Vagina (tissue), 2 donors: Measurements from ENCODE around the gene MICALL2. TPM values are rescaled to one million over a fixed set of nuclear protein-coding genes. Genes with fewer than 3 reads are reported as not detected.

Experiments
- DNase-seq, 2 donors: peaks; one replicate each; pipeline ENCODE4 v3.0.0-alpha.2; 2017; ENCODE audit errors: extremely low spot score in 2 of 2
- H3K27ac ChIP-seq: fragments of 200-600 bp; sonication (generic); one replicate; pipeline ENCODE4 v1.5.1; 2019
- H3K27me3 ChIP-seq: fragments of 200-600 bp; sonication (generic); one replicate; pipeline ENCODE4 v1.5.1; 2019
- H3K36me3 ChIP-seq, 2 donors: fragments of 200-600 bp; sonication (generic); one replicate each; pipeline ENCODE4 v1.5.1; 2017 to 2019
- H3K4me1 ChIP-seq: fragments of 200-600 bp; sonication (generic); one replicate; pipeline ENCODE4 v1.5.1; 2019
- H3K4me3 ChIP-seq, 2 donors: fragments of 200-600 bp; sonication (generic); 1 replicate in 1 of 2; 2 replicates in 1 of 2; pipeline ENCODE4 v1.5.1; 2016 to 2019
- H3K9me3 ChIP-seq: fragments of 200-600 bp; sonication (generic); one replicate; pipeline ENCODE4 v1.5.1; 2019
- POLR2A ChIP-seq, 2 donors: fragments of 450-650 bp; IDR thresholded peaks; one replicate each; pipeline ENCODE4 v1.6.1; 2017; ENCODE audit warnings: antibody characterized with exemption in 2 of 2, mild to moderate bottlenecking in 2 of 2, moderate library complexity in 2 of 2
- POLR2AphosphoS5 ChIP-seq, 2 donors: sonication (generic); formaldehyde crosslinking; IDR thresholded peaks; one replicate each; pipeline ENCODE4 v1.9.0; 2017; ENCODE audit warnings: antibody characterized with exemption in 2 of 2, mild to moderate bottlenecking in 2 of 2, low read depth in 1 of 2; ENCODE audit not compliant: insufficient read depth in 1 of 2
- intact Hi-C: fragments of 100-400 bp; cut with DNase I; formaldehyde crosslinking; loops from one replicate; pipeline ENCODE4 v1.15.1; 2023
- total RNA-seq: library from RNA; depleted of rRNA; stranded (reverse); fragments of >200 nt; gene quantifications from one replicate; pipeline ENCODE4 v1.2.3, GENCODE V29; 2016
- TF ChIP-seq, protein P1 (sequence below), 3 experiments: fragments of 450-650 bp in 2 of 3; fragments of 200-600 bp in 1 of 3; sonication (generic) in 1 of 3; IDR thresholded peaks; one replicate each; pipeline ENCODE4 v1.5.1; 2017 to 2019; ENCODE audit warnings: antibody characterized with exemption in 3 of 3, mild to moderate bottlenecking in 2 of 3, moderate library complexity in 2 of 3

The MICALL2 gene
- total RNA-seq, 1 donor from 2014 or later, result 15.7 TPM

- Histone ChIP-seq H3K27me3 (no peaks in the 10 kb centered on the region), H3K27ac (no peak overlapping the region), H3K9me3 (no peaks in the 10 kb centered on the region), H3K36me3 (peaks cover 4 to 65% of the 10 kb centered on the region in 2 donors), H3K4me1 (no peaks in the 10 kb centered on the region), H3K4me3 (no peak overlapping the region)
- TF ChIP-seq, protein P1, sequence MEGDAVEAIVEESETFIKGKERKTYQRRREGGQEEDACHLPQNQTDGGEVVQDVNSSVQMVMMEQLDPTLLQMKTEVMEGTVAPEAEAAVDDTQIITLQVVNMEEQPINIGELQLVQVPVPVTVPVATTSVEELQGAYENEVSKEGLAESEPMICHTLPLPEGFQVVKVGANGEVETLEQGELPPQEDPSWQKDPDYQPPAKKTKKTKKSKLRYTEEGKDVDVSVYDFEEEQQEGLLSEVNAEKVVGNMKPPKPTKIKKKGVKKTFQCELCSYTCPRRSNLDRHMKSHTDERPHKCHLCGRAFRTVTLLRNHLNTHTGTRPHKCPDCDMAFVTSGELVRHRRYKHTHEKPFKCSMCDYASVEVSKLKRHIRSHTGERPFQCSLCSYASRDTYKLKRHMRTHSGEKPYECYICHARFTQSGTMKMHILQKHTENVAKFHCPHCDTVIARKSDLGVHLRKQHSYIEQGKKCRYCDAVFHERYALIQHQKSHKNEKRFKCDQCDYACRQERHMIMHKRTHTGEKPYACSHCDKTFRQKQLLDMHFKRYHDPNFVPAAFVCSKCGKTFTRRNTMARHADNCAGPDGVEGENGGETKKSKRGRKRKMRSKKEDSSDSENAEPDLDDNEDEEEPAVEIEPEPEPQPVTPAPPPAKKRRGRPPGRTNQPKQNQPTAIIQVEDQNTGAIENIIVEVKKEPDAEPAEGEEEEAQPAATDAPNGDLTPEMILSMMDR (IDR thresholded peaks at IDR 0.05), result no peak
- TF ChIP-seq POLR2A (IDR thresholded peaks at IDR 0.05) (no peak), POLR2AphosphoS5 (IDR thresholded peaks at IDR 0.05; ENCODE audit: insufficient read depth in 1 of 2, low read depth in 1 of 2) (no peak)
- DNase-seq, result no peak
- intact Hi-C loops, result no loop called here
These were observed 36.4 kb upstream of the MICALL2 start for GRCh38 chr7:1495564-1496242.

DNA sequence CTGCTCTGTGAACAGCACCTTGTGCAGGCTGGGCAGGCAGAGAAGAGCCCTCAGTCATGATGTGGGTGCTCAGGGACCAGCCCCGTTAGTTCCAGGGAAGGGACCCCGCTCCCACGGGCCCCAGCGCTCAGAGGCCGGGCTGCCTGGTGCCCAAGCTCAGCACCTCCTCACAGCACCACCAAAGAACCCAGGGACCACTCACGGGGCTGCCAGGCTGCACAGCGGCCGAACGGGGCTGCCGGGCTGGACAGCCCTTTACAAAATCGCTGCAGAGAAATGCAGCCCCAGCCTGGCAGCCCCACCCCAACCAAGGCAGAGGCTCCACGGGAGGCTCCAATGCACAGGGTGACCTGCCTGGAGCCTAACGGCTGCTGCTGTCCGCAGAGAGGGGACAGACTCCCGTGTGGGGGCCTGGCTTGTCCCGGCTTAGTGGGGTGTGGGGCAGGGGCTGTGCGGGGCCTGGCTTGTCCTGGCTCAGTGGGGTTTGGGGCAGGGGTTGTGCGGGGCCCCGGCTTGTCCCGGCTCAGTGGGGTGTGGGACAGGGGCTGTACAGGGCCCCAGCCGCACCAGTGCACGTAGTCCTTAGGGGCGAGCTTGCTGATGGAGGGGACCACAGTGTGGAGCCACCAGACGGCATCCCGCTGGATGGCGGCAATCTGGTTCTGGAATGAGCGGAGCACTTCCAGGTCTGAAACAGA lies 35.7 kb upstream of the MICALL2 start:
- intact Hi-C loops, result no loop called here
- Histone ChIP-seq H3K36me3 (peaks cover 4 to 63% of the 10 kb centered on the region in 2 donors), H3K27ac (no peak overlapping the region)

GRCh38 chr7:1494447-1494846 lies 35.2 kb upstream of the MICALL2 start:
- no peaks in the 10 kb centered on the region for H3K9me3 ChIP-seq
- H3K27me3 ChIP-seq, result no peaks in the 10 kb centered on the region
- H3K4me3 ChIP-seq, result no peak overlapping the region
- no peak overlapping the region for H3K27ac ChIP-seq
- intact Hi-C loops, result no loop called here
- TF ChIP-seq POLR2A (IDR thresholded peaks at IDR 0.05) (no peak), POLR2AphosphoS5 (IDR thresholded peaks at IDR 0.05; ENCODE audit: insufficient read depth in 1 of 2, low read depth in 1 of 2) (no peak)
- TF ChIP-seq, protein P1 (IDR thresholded peaks at IDR 0.05), result no peak
- no peaks in the 10 kb centered on the region for H3K4me1 ChIP-seq
- peaks cover 4 to 62% of the 10 kb centered on the region in 2 donors for H3K36me3 ChIP-seq
- no peak for DNase-seq

More for the DNA sequence above, 35.7 kb upstream of the MICALL2 start:
- Histone ChIP-seq H3K27me3 (no peaks in the 10 kb centered on the region), H3K4me3 (no peak overlapping the region), H3K4me1 (no peaks in the 10 kb centered on the region), H3K9me3 (no peaks in the 10 kb centered on the region)
- TF ChIP-seq POLR2A (IDR thresholded peaks at IDR 0.05), result no peak
- no peak for DNase-seq

GRCh38 chr7:1493571-1493970 lies 34.3 kb upstream of the MICALL2 start:
- Histone ChIP-seq H3K27me3 (no peaks in the 10 kb centered on the region), H3K9me3 (no peaks in the 10 kb centered on the region), H3K36me3 (peaks cover under 1 to 61% of the 10 kb centered on the region in 2 donors), H3K4me1 (no peaks in the 10 kb centered on the region), H3K4me3 (no peak overlapping the region), H3K27ac (no peak overlapping the region)
- no peak for DNase-seq
- intact Hi-C loops, result no loop called here
- TF ChIP-seq, protein P1 (IDR thresholded peaks at IDR 0.05), result no peak
- TF ChIP-seq POLR2A (IDR thresholded peaks at IDR 0.05), result no peak
- no peak for TF ChIP-seq POLR2AphosphoS5 (IDR thresholded peaks at IDR 0.05; ENCODE audit: insufficient read depth in 1 of 2, low read depth in 1 of 2)

- H3K4me3 ChIP-seq, result no peak overlapping the region
- H3K36me3 ChIP-seq, result peaks cover 0 to 65% of the 10 kb centered on the region in 2 donors
- TF ChIP-seq, protein P1 (IDR thresholded peaks at IDR 0.05), result no peak
- TF ChIP-seq POLR2A (IDR thresholded peaks at IDR 0.05) (no peak), POLR2AphosphoS5 (IDR thresholded peaks at IDR 0.05; ENCODE audit: insufficient read depth in 1 of 2, low read depth in 1 of 2) (no peak)
- no peaks in the 10 kb centered on the region for H3K9me3 ChIP-seq
- DNase-seq, result no peak
- no peak overlapping the region for H3K27ac ChIP-seq
- no peaks in the 10 kb centered on the region for H3K4me1 ChIP-seq
- no peaks in the 10 kb centered on the region for H3K27me3 ChIP-seq
- intact Hi-C loops, result no loop called here
These were observed 33.9 kb upstream of the MICALL2 start for GRCh38 chr7:1493129-1493528.
